Medulla oblongata (tissue), 1 donor: ENCODE data around the gene CMTM8.
"Not testable (repeated sequence)": the region's sequence is repeated elsewhere in the genome, so short reads cannot be mapped to it uniquely, and the experiment has no call there.

ENCODE experiments used
- DNase-seq: peaks from one replicate; pipeline ENCODE4 v3.0.0-alpha.2; 2015; ENCODE audit errors: extremely low spot score

CMTM8 gene

GRCh38 chr3:32238453-32239306 is at the start of gene CMTM8:
CMTM8 (plus strand) TSS chr3:32238680; CDS start chr3:32238973, 293 bp downstream.
- DNase-seq, result no peak

- DNase-seq, result no peak
Measured at GRCh38 chr3:32189693-32190092, 48.8 kb upstream of the CMTM8 start.

- not testable (repeated sequence) for DNase-seq
Measured at GRCh38 chr3:32190556-32190955, 47.9 kb upstream of the CMTM8 start.

GRCh38 chr3:32193101-32193500 is 45.4 kb upstream of the CMTM8 start:
- DNase-seq, result no peak

DNA sequence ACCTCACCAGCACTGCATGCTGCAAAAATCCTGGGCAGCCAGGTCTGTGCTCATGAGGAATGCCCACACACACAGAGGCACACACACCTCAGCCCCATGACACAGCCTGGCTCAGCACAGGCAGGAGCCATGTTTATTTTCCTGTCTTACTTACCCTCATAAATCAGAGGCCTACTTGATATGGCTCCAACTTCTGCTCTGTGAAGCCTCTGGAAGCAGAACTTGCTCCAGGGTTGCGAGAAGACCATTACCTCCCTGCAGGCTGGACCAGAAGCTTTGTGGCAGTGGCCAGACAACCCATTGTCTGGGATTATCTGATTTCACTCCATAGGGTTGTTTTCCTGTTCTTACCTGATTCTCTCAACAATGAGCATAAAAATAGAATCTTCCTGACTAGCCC is 43.8 kb upstream of the CMTM8 start:
- DNase-seq, result no peak

DNA sequence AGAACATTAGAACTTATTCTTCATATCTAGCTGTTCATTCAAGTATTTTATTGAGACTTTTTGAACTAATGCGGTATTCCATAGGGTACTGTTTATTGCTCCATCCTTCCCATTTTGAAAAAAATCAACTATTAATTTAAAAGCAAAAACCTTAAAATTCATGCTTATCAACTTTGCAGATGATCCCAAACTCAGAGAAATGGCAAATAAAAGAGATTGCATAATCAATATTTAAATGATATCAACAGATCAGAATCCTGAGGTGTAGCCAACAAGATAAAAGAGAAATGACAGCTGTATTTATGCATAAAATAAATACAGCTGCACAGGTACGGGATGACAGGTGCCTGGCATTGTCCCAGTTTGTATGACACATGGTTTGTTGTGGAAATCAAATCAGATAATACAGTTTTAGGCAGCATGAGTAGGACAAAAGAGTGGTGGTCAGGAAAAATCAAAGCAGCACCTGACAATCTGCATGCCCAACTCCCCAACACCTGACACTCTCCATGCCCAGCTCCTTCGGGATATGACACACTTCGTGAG is 42.4 kb upstream of the CMTM8 start:
- DNase-seq, result no peak

DNA sequence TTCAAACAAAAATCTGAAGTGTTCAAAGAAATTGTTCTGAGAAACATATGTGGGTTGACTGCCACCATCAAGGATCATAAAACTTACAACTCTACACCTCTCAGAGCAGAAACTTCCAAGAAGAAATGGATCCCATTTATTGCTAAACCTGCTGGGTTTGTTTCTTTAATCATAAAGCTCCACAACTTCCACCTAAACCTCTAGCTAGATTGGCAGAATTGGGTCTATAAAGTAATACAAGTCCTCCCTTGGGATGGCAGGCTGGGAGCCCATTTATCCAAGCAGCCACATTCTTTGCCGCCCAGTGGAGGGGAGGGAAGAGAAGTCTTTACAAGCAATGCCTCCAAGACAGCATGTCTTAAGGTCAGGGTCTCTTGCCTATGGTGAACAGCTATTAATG is 40.5 kb upstream of the CMTM8 start:
- no peak for DNase-seq

GRCh38 chr3:32198714-32199113 is 39.8 kb upstream of the CMTM8 start:
- DNase-seq, result no peak

DNA sequence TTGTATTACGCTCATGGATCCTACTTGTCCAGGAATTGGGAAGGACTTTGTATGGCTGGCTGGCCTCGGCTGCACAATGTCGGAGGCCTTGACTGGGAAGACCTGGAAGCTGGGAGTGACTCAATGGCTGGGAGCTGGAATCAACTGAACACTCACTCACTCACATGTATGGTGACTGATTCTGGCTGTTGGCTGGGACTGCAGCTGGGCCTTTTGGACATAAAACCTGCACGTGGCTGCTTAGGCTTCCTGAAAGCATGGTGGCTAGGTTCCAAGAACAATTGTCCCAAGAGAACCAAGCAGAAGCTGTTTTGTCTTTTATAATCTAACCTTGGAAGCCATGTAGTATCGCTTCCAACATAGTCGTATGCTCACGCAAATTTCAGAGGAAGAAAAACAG is 38.0 kb upstream of the CMTM8 start:
- no peak for DNase-seq

GRCh38 chr3:32200992-32201758 is 37.3 kb upstream of the CMTM8 start:
- DNase-seq, result no peak

- DNase-seq, result no peak
Measured at GRCh38 chr3:32202496-32202895, 36.0 kb upstream of the CMTM8 start.

DNA sequence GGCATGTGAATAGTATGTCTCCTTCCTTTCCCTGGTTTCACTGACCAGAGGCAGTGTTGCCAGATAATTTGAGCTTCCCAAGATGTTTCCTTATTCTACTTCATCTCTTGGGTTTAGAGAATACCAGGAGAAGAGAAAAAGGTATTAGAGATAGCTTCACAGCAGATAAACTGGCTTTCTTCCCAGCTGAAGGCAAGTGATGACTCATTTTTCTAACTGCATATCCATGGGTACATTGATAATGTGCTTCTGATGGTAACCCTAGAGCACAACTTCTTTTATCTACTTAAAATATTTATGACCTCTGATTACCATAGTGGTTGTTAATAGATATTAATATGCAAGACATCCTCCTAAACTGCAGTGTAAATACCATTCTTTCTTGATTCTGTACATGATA is 34.6 kb upstream of the CMTM8 start:
- no peak for DNase-seq

DNA sequence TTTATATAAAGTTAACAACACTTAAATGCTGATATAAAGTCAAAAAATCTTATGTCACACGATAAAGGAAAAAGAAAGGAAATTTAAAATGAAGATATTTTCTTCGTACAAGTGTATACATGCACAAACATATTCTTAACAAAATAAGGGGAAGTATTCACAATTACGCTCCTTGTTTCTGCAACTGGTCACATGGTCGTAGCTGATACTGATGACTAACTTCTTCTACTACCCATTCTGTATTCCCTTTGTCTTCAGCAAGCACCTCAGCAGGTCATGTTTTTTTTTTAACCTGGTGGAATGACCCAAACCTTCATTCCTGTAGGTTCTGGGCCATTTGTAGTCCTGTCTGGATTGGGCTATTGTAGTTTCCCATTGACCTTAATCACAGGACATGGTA is 30.0 kb upstream of the CMTM8 start:
- DNase-seq, result no peak

DNA sequence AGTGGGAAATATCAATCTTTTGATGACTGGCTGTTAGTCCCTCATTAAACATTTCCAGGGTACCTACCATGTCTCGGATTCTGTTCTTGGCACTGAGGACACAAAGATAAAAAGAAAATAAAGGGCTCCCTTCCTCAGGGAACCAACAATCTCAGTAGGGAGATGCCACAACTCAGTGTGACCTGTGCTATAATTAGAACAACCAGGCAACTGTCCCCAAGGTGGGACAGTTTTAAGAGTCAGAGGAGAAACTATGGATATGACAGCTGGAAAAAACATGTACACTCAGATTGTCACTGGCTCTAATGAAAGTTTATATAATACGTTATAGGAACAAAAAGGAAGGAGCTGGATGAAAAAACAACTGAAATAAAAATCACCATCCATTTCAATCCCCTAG is 23.3 kb upstream of the CMTM8 start:
- DNase-seq, result no peak

DNA sequence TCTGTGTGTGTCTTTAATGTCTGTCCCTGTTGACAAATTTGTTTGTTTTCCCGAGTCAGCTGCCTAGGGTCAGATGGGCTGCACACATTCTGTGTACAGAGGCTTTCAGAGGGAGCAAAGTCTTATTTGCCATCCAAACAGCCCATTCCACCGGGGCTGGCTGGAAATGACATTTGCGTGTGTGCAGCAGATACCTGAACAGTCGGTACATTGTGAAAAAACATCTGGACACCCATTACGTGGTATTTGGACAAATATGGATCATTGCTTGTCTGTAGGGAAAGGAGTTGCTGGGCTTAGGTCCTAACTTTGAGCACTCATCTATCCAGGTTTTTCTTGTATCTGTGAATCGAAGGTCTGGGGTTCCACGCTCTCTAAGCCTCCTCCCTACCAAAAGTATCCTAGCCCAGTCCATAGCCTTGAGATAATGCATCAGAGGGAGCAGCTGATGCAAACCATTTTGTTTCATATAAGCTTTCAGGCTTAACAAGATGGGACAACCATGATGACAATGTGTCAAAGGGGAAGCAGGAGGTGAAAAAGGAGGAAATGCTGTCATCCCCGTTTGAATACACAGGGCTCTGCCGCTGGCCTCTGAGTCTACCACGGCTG is 22.2 kb upstream of the CMTM8 start:
- no peak for DNase-seq

DNA sequence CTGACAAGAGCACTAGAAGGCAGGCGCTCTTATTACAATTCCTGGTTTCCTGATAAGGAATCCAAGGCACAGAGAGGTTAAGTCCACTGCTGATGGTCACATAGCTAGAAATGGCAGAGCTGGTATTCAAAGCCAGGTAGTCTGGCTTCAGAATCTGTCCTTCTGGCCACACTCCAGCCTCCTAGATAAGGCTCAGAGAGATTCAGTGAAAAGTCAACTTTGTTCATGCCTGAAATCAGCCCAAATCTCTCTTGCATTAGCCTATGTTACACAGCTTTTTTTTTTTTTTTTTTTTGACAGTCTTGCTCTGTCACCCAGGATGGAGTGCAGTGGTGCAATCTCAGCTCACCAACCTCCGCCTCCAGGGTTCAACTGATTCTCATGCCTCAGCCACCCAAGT is 21.1 kb upstream of the CMTM8 start:
- no peak for DNase-seq

DNA sequence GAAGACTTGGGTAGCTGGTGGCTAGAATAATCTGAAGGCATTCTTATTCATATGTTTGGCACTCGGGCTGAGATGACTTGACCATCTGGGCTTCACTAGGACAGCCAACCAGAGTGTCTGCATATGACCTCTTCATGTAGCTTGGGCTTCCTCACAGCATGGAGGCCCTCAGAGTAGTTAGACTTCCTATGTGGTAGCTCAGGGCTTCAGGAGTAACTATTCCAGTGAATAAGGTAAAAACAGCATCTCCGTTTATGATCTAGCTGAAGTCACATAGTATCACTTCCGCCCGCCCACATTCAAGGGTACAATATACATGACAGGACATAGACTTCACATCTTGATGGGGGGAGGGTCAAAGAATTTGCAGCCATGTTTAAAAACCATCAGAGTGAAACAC is 18.9 kb upstream of the CMTM8 start:
- DNase-seq, result no peak

- DNase-seq, result no peak
Measured at GRCh38 chr3:32220006-32220405, 18.5 kb upstream of the CMTM8 start.

- DNase-seq, result no peak
Measured at GRCh38 chr3:32222950-32223349, 15.5 kb upstream of the CMTM8 start.

- DNase-seq, result no peak
Measured at GRCh38 chr3:32224016-32224516, 14.4 kb upstream of the CMTM8 start.

DNA sequence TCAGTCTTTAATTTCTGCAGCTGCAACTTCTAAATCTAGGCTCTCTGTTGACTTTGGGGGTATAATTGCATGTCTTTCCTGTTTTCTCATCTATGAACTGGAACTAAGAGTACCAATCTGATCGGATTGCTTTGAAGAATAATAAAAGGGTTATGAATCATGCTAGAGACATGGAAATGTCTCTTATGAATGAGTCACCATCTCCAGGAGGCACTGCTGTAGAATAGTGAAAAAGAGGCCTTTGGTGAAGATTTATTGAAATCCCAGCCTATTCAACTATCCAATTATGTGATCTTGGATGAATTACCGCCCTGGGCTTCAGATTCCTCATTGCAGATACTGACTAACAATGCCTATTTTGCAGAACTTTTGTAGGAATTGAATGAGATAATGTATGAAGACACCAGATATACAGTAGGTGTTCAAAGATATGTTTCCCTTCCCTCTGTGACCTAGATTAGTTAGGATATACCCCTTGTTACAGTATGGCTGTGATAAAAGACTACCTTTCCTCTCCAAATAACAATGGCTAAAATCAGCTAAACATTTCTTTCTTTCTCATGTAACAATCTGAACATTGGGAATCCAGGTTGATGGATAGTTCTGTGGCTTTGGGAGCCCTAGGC is 11.5 kb upstream of the CMTM8 start:
- DNase-seq, result no peak

GRCh38 chr3:32228743-32229142 is 9.7 kb upstream of the CMTM8 start:
- not testable (repeated sequence) for DNase-seq
